Measurements from ENCODE around the gene PALMD. TPM values are rescaled to one million over a fixed set of nuclear protein-coding genes. Genes with fewer than 3 reads are reported as not detected.

PALMD gene
- total RNA-seq, 2 experiments from 2014 or later: not detected

DNA sequence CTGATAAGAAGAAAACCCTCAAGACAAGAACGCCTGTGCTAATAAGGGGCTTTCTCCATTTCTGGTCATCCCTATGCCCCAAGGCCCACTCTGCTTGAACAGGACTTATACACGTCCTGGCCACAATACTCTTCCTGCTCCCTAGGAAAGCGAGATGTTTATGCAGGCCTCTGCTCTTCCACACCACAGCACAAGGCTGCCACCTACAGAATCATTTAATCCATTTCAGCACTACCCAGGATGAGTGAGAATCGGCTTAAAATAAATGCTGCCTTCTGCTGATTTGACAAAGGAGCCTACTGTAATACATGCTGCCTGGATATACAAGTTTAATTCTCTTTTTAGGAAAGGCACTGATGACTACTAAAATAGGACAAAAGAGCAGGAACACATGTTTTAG is 91.1 kb downstream of the PALMD start:
- no peaks in the 10 kb centered on the region for H3K27me3 Mint-ChIP-seq
- H3K27ac ChIP-seq (ENCODE audit: low read depth in 1 of 2, low read length in 2 of 2): no peak overlapping the region
- no peaks in the 10 kb centered on the region for H3K4me1 ChIP-seq (ENCODE audit: insufficient read depth, low read length)
- TF ChIP-seq, protein P1, sequence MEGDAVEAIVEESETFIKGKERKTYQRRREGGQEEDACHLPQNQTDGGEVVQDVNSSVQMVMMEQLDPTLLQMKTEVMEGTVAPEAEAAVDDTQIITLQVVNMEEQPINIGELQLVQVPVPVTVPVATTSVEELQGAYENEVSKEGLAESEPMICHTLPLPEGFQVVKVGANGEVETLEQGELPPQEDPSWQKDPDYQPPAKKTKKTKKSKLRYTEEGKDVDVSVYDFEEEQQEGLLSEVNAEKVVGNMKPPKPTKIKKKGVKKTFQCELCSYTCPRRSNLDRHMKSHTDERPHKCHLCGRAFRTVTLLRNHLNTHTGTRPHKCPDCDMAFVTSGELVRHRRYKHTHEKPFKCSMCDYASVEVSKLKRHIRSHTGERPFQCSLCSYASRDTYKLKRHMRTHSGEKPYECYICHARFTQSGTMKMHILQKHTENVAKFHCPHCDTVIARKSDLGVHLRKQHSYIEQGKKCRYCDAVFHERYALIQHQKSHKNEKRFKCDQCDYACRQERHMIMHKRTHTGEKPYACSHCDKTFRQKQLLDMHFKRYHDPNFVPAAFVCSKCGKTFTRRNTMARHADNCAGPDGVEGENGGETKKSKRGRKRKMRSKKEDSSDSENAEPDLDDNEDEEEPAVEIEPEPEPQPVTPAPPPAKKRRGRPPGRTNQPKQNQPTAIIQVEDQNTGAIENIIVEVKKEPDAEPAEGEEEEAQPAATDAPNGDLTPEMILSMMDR (IDR thresholded peaks at IDR 0.05): no peak
- intact Hi-C loops (cut with DNase I, micrococcal nuclease): no loop called here
- H3K27ac Mint-ChIP-seq: no peak overlapping the region
- peaks cover 4% of the 10 kb centered on the region for H3K36me3 Mint-ChIP-seq (ENCODE audit: low read depth)
- H3K4me1 Mint-ChIP-seq (ENCODE audit: low read depth): no peaks in the 10 kb centered on the region
- H3K9me3 Mint-ChIP-seq: no peaks in the 10 kb centered on the region
- H3K4me3 Mint-ChIP-seq: no peak overlapping the region
- no peak overlapping the region for H3K4me3 ChIP-seq (ENCODE audit: low read length)
- DNase-seq (peak in 1 of 14 experiments; percentile 7), ATAC-seq (ENCODE audit: poor library complexity) (no peak)
- ChIA-PET CTCF (no interaction called here), POLR2A (no interaction called here)
- H3K36me3 ChIP-seq (ENCODE audit: insufficient read depth, low read length): no peaks in the 10 kb centered on the region
- H3K27me3 ChIP-seq (ENCODE audit: control insufficient read depth in 1 of 2, insufficient read depth in 2 of 2, low read length in 2 of 2): no peaks in the 10 kb centered on the region
- H3K9me3 ChIP-seq (ENCODE audit: control insufficient read depth in 1 of 2, insufficient read depth in 1 of 2, low read length in 2 of 2): no peaks in the 10 kb centered on the region

DNA sequence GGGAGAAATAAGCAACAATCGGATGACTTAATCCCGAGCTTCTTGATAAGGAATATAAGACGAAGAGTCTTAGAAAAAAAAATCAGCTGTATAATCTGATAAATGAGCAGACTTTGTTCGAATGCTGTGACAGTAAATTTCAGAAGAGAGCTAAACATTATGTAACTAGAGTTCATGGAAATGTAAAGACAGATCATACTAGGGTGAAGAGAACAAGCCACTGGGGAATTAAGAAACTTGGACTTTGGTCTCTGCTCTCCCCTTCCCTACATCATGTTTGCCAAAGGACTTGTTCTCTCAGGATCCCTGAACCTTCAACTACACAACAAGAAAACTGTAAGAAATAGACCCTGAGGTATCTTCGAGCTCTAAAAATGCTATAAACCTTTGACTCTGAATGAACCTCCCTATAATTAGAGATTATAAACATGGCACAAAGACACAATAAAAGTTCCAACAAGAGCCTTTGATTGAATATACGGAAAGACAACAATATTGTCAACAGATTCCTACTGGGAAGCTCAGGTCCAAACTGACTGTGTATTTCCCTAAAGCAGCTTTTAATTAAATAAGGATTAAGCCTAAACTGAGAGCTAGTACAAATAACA is 93.0 kb downstream of the PALMD start:
- Mint-ChIP-seq H3K4me3 (no peak overlapping the region), H3K27ac (no peak overlapping the region), H3K4me1 (ENCODE audit: low read depth) (no peaks in the 10 kb centered on the region), H3K9me3 (no peaks in the 10 kb centered on the region), H3K36me3 (ENCODE audit: low read depth) (peaks cover 4% of the 10 kb centered on the region), H3K27me3 (no peaks in the 10 kb centered on the region)
- Histone ChIP-seq H3K4me3 (ENCODE audit: low read length) (no peak overlapping the region), H3K36me3 (ENCODE audit: insufficient read depth, low read length) (no peaks in the 10 kb centered on the region), H3K4me1 (ENCODE audit: insufficient read depth, low read length) (no peaks in the 10 kb centered on the region), H3K9me3 (ENCODE audit: control insufficient read depth in 1 of 2, insufficient read depth in 1 of 2, low read length in 2 of 2) (no peaks in the 10 kb centered on the region), H3K27me3 (ENCODE audit: control insufficient read depth in 1 of 2, insufficient read depth in 2 of 2, low read length in 2 of 2) (no peaks in the 10 kb centered on the region), H3K27ac (ENCODE audit: low read depth in 1 of 2, low read length in 2 of 2) (no peak overlapping the region)
- TF ChIP-seq, protein P1 (IDR thresholded peaks at IDR 0.05): no peak
- DNase-seq (no peak), ATAC-seq (ENCODE audit: poor library complexity) (no peak)
- CTCF ChIA-PET: no interaction called here
- intact Hi-C loops (cut with DNase I, micrococcal nuclease): no loop called here
- POLR2A ChIA-PET: no interaction called here

DNA sequence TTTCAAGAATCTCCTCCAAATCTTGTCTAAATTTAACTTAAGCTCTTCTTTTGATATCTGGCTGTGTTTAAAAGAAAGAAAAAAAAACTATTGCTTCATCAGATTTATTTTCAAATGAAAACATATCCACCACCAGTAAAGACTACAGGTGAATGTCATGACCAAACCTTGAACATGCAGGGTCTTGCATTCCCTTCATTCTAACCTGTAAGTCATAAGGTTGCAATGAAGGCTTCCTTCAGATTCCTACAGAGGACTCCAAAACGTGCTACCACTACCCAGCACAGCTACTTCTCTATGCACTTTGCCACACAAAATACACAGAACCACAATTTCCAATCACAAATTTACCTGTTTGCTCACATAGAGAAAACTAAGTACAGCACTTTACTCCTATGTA is 94.2 kb downstream of the PALMD start:
- H3K9me3 ChIP-seq (ENCODE audit: control insufficient read depth in 1 of 2, insufficient read depth in 1 of 2, low read length in 2 of 2): no peaks in the 10 kb centered on the region
- CTCF ChIA-PET: no interaction called here
- Mint-ChIP-seq H3K27ac (no peak overlapping the region), H3K27me3 (no peaks in the 10 kb centered on the region), H3K4me1 (ENCODE audit: low read depth) (no peaks in the 10 kb centered on the region), H3K4me3 (no peak overlapping the region), H3K36me3 (ENCODE audit: low read depth) (peaks cover 4% of the 10 kb centered on the region), H3K9me3 (no peaks in the 10 kb centered on the region)
- intact Hi-C loops (cut with DNase I, micrococcal nuclease): no loop called here
- no peak for ATAC-seq (ENCODE audit: poor library complexity)
- no peak for DNase-seq
- no peaks in the 10 kb centered on the region for H3K36me3 ChIP-seq (ENCODE audit: insufficient read depth, low read length)
- POLR2A ChIA-PET: no interaction called here
- H3K27me3 ChIP-seq (ENCODE audit: control insufficient read depth in 1 of 2, insufficient read depth in 2 of 2, low read length in 2 of 2): no peaks in the 10 kb centered on the region
- TF ChIP-seq, protein P1 (IDR thresholded peaks at IDR 0.05): no peak
- no peak overlapping the region for H3K27ac ChIP-seq (ENCODE audit: low read depth in 1 of 2, low read length in 2 of 2)
- H3K4me1 ChIP-seq (ENCODE audit: insufficient read depth, low read length): no peaks in the 10 kb centered on the region
- H3K4me3 ChIP-seq (ENCODE audit: low read length): no peak overlapping the region

Other genes with a start within 250 kb of the PALMD start
- 1 to 10 TPM in 1 of 2 experiments, under 1 TPM in 1; 0.33 to 1.1 TPM for gene FRRS1, start 120.5 kb downstream of the PALMD start, total RNA-seq
- 1 to 10 TPM; 8.6 to 9.6 TPM for gene AGL, start 204.2 kb downstream of the PALMD start, total RNA-seq

Measured in CD4-positive, alpha-beta T cell (primary cell).